ENCODE measurements around the gene MASP1. TPM values are rescaled to one million over a fixed set of nuclear protein-coding genes. Genes with fewer than 3 reads are reported as not detected.

The MASP1 gene
- total RNA-seq, 6 experiments from 2014 or later, result 84.6 to 146 (median 114) TPM

- ATAC-seq, result no peak
- no peaks in the 10 kb centered on the region for H3K27me3 ChIP-seq
- H3K4me3 ChIP-seq, result no peak overlapping the region
- WGBS (ENCODE audit: insufficient coverage, low coverage, low lambda C conversion rate, missing lambda C conversion rate), result 72% methylated on average over 7 of the region's 7 CpGs
- H3K4me1 ChIP-seq, result peaks cover 0 to 4% (median 2%) of the 10 kb centered on the region in 4 donors
- no peak for TF ChIP-seq CTCF (IDR thresholded peaks at IDR 0.05)
- intact Hi-C loops (cut with DNase I), result loop anchor here (10.0 kb wide), 2 partner anchors 283 to 363 kb away; no protein-coding TSS in a partner anchor
- H3K36me3 ChIP-seq, result no peaks in the 10 kb centered on the region
- DNase-seq, result no peak
- no peaks in the 10 kb centered on the region for H3K9me3 ChIP-seq
- H3K27ac ChIP-seq, result no peak overlapping the region
Observed at GRCh38 chr3:187322291-187322690, 30.8 kb upstream of the MASP1 start.

- no peaks in the 10 kb centered on the region for H3K9me3 ChIP-seq
- H3K27me3 ChIP-seq, result no peaks in the 10 kb centered on the region
- intact Hi-C loops (cut with DNase I), result loop anchor here (10.0 kb wide), 2 partner anchors 283 to 363 kb away; no protein-coding TSS in a partner anchor
- no peak for DNase-seq
- H3K4me1 ChIP-seq, result peaks cover 0 to 4% (median 2%) of the 10 kb centered on the region in 4 donors
- WGBS (ENCODE audit: insufficient coverage, low coverage, low lambda C conversion rate, missing lambda C conversion rate), result 33% methylated on average over 1 of the region's 1 CpG
- no peak for ATAC-seq
- no peak overlapping the region for H3K4me3 ChIP-seq
- no peaks in the 10 kb centered on the region for H3K36me3 ChIP-seq
- TF ChIP-seq CTCF (IDR thresholded peaks at IDR 0.05), result no peak
- no peak for TF ChIP-seq POLR2A (IDR thresholded peaks at IDR 0.05)
- no peak overlapping the region for H3K27ac ChIP-seq
Observed at GRCh38 chr3:187321766-187322165, 30.2 kb upstream of the MASP1 start.

- Histone ChIP-seq H3K27ac (no peak overlapping the region), H3K27me3 (no peaks in the 10 kb centered on the region), H3K4me1 (peaks cover 0 to 4% (median 2%) of the 10 kb centered on the region in 4 donors), H3K36me3 (no peaks in the 10 kb centered on the region), H3K9me3 (no peaks in the 10 kb centered on the region), H3K4me3 (no peak overlapping the region)
- peak in 2 of 3 donors; percentile 57 to 73 for DNase-seq
- WGBS (ENCODE audit: insufficient coverage, low coverage, low lambda C conversion rate, missing lambda C conversion rate), result 20% methylated on average over 7 of the region's 7 CpGs
- ATAC-seq, result peak; percentile 85 to 94 (median 92)
- intact Hi-C loops (cut with DNase I), result loop anchor here (10.0 kb wide), 3 partner anchors 105 to 365 kb away; no protein-coding TSS in a partner anchor
- TF ChIP-seq CTCF (IDR thresholded peaks at IDR 0.05), result peak; percentile 75 to 94 (median 76)
- no peak for TF ChIP-seq POLR2A (IDR thresholded peaks at IDR 0.05)
Observed at GRCh38 chr3:187319699-187320302, 28.3 kb upstream of the MASP1 start.

GRCh38 chr3:187318819-187319616 is 27.5 kb upstream of the MASP1 start:
- Histone ChIP-seq H3K4me1 (peaks cover 0 to 4% (median 2%) of the 10 kb centered on the region in 4 donors), H3K27me3 (no peaks in the 10 kb centered on the region), H3K4me3 (peak overlapping the region; percentile 25 to 49 (median 40)), H3K9me3 (no peaks in the 10 kb centered on the region), H3K27ac (no peak overlapping the region), H3K36me3 (no peaks in the 10 kb centered on the region)
- intact Hi-C loops (cut with DNase I), result loop anchor here in 1 of 2 donors (10.0 kb wide), 1 partner anchor 104 kb away; no protein-coding TSS in a partner anchor
- ATAC-seq, result peak; percentile 83 to 88 (median 87)
- TF ChIP-seq CTCF (IDR thresholded peaks at IDR 0.05) (peak; percentile 79 to 89 (median 82)), POLR2A (IDR thresholded peaks at IDR 0.05) (no peak)
- WGBS (ENCODE audit: insufficient coverage, low coverage, low lambda C conversion rate, missing lambda C conversion rate), result 8% methylated on average over 13 of the region's 13 CpGs
- DNase-seq, result peak in 1 of 3 donors; percentile 52
